ENCODE data around the gene OR10A6.

GRCh38 chr11:7900686-7901085, 30.4 kb downstream of the OR10A6 start:
- TF ChIP-seq CTCF (conservative IDR thresholded peaks at IDR 0.05; ENCODE audit: low read depth, low read length): no peak
- no peak for TF ChIP-seq POLR2A (IDR thresholded peaks at IDR 0.05; ENCODE audit: low read depth, low read length)
- no peak for TF ChIP-seq USF2 (IDR thresholded peaks at IDR 0.05; ENCODE audit: low read depth, low read length)

Measured in IMR-90 (cell line).